Dedifferentiated amniotic fluid mesenchymal stem cell (primary cell): ENCODE measurements around the gene KIF5B.
"Not testable (repeated sequence)": the region's sequence is repeated elsewhere in the genome, so short reads cannot be mapped to it uniquely, and the experiment has no call there.

Experiments
- DNase-seq: peaks from one replicate; pipeline ENCODE4 v3.0.0-alpha.2; 2016; ENCODE audit errors: extremely low spot score

Gene KIF5B

DNA sequence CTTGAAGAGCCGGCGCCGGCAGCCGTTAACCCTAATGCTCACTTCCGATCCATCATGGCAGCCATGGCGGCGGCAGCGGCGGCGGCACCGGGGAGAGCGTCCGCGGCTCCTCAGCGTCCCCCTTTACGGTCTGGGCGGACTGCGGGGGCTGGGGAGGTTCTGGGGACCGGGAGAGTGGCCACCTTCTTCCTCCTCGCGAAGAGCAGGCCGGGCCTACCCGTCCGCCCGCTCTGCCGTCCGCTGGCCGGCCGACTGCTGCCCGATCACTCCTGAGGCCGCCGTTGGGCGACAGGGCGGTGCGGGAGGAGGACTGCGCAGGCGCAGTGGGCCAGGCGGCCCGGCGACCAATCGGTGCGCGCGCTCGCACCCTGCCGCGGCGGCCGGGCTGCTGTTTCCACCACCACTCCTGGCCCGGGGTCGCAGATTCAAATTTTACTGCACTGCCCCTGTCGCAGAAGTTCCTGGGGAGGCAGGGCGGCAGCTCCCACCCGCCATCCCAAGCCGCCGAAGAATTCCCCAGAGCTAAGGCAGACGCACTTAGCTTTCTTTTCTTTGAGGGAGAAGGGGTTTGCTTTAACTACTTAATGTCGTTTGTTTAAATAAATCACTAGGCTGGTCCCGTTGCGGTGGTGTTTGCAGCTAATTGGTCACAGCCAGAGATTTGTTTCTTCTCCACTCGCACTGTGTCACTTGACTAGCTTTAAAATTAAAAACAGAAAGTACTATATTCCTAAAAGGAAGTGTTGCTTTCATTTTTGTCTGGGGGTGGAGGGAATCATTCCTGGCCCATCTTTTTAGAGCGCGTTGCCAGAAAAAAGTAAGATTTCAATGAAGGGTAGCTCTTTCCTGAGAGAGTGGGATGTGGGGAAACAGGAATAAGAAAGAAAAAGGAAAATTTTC, at the start of gene KIF5B:
Gene KIF5B (minus strand): TSS at position 290 of the 900 bp plus-strand sequence. CDS start 452 bp downstream, outside the sequence.
- DNase-seq, result peak; percentile 63

DNA sequence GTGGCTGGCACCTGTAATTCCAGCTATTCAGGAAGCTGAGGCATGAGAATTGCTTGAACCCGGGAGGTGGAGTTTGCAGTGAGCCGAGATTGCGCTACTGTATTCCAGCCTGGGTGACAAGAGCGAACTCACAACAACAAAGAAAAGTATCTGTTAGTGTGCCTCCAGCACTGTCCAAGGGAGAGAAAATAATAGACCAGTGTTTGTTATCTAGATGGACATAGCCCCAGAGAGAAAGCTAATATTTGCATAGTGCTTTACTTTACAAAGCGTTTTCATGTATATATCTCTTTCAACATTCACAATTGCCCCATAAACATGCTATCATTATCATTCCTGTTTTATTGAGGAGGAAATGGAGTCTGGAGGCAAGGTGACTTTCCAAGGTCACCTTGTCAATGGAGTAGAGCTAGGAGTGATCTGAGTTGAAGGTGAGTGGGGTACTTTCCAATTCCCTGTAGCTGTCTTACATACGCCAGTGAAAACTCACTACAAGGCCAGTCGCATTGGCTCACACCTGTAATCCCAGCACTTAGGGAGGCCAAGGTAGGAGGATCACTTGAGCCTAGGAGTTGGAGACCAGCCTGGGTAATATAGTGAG, 49.7 kb upstream of the KIF5B start:
- no peak for DNase-seq

DNA sequence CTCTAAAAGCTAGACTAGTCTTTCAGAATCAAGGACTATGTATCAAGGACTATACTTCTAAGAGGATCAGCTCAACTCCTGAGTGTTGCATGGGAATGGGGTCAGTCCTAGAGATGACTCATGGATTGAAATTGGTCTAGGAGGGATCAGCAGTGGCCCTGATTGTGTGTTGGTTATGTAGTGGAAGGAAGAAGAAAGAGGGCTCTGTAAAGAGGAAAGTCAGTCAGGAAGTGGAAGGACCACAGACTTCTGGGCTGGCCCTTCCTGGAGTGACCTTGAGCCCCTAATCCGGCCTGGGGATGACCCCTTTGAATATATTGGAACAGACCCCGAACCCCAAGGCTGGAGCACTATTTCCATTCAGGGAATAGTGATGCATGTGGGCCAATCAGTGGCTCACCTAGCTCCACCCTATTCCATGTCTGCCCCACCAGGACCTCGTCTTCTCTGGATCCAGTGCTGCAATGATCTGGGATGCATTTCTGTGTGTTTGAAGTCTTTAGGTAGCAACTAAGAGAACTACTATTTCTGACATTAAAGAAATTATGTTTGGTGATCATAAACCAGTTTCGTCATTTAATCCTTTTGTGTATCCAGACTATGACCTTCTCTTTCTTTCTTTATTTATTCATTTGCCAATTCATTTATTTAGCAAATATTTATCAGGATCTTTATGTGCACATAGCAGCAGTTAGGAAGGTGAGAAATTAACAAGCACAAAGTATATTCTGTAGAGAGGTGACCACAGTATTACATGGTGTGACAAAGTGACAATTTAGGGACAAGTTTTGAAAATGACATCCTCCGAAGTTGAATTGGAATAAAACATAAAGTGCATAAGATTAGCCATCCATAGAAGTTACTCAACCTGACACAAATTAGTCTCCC, 48.6 kb upstream of the KIF5B start:
- peak; percentile 29 for DNase-seq

DNA sequence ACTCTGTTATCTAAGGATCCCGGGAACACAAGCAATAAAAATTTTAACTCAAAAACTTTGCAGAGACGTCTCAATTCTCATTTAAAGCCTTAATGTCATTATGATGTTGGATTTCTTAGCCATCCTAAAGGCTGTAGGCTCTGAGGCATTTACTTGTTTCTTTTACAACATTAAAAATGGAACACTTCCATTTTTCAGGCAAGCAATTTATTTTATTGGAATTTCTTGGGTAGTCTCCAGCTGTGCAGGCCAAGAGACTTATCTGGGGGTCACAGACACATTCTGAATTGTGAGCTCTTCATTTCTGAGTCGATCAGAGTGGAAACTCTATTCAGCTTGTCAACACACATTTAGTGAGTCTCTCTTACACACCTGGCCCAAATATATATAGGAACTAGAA, 48.0 kb upstream of the KIF5B start:
- DNase-seq, result peak; percentile 11

DNA sequence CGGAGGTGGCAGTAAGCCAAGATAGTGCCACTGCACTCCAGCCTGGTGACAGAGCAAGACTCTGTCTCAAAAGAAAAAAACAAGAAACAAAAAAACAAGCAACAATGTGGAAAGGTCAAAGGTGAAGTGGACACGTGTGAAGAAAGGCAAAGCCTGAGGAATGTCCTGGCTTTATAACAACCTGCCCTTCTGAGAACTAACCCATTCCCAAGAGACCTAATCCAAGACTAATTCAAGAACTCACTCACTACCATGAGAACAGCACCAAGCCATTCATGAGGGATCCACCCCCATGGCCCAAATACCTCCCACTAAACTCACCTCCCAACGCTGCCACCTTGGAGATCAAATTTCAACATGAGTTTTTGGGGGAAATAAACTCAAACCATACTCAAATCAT, 47.5 kb upstream of the KIF5B start:
- DNase-seq, result no peak

DNA sequence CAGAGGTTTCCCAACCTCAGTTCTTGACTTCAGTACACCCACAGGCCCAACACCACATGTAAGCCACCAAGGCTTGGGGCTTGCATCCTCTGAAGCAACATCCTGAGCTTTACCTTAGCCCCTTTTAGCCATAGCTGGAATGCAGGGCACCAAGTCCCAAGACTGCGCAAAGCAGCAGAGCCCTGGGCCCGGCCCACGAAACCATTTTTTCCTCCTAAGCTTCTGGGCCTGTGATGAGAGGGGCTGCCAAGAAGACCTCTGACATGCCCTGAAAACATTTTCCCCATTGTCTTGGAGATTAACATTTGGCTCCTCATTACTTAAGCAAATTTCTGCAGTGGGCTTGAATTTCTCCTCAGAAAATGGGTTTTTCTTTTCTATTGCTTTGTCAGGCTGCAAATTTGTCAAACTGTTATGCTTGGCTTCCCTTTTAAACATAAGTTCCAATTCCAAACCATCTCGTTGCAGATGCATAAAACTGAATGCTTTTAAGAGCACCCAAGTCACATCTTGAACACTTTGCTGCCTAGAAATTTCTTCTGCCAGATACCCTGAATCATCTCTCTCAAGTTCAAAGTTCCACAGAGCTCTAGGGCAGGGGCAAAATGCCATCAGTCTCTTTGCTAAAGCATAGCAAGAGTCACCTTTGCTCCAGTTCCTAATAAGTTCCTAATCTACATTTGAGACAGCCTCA, 42.5 kb upstream of the KIF5B start:
- DNase-seq, result not testable (repeated sequence)

DNA sequence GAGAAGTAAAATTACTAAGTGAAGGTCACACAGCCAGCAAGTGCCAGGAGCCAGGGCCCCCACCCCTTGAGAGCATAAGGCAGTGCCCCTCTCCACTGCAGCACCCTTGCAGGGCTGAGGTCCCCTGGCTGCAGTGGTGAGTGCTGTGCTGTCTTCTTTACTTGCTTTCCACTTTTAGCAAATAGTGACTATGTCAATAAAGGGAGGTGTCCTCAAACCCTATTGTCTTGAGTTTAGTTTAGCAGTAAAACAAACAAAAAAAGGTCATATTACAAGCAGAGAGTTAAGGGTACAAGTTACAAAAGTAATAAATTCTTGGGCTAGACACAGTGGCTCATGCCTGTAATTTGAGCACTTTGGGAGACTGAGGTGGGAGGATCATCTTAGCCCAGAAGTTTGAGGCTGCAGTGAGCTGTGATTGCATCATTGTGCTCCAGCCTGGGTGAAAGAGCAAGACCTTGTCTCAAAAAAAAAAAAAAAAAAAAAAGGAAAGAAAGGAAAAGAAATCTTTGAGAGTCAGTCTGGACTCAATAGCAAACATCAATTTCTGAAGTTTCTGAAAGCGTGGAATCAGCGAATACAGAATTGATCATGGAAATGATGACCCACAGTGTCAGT, 39.0 kb upstream of the KIF5B start:
- no peak for DNase-seq

DNA sequence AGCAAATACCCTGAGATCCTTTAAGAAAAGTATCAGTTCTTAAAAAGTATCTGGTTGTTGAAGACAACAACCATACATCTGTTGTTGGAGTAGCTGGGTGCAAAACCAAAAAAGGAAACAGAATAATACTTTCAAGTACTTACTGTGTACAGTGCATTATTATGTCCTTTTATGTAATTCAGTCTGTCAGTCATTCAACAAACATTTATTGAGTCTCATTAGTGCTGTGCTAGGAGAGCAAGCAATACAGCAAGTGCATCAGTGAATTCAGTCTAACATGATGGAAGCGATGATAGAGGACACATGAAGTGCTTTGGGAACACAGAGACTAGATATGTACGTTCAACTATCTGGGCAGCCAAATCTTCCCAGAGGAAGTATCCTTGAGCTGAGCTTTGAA, 37.4 kb upstream of the KIF5B start:
- DNase-seq, result no peak

DNA sequence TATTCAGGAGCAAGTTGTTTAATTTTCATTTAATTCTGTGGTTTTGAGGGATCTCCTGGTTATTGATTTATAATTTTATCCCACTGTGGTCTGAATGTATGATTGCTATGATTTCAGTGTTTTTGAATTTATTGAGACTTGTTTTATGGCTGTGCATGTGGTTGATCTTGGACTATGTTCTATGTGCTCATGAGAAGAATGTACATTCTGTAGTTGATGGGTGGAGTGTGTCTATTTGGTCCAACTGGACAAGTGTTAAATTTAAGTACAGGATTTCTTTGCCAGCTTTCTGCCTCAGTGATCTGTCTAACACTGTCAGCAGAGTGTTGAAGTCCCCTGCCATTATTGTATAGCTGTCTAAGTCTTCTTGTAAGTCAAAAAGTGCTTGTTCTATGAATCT, 34.8 kb upstream of the KIF5B start:
- DNase-seq, result no peak

DNA sequence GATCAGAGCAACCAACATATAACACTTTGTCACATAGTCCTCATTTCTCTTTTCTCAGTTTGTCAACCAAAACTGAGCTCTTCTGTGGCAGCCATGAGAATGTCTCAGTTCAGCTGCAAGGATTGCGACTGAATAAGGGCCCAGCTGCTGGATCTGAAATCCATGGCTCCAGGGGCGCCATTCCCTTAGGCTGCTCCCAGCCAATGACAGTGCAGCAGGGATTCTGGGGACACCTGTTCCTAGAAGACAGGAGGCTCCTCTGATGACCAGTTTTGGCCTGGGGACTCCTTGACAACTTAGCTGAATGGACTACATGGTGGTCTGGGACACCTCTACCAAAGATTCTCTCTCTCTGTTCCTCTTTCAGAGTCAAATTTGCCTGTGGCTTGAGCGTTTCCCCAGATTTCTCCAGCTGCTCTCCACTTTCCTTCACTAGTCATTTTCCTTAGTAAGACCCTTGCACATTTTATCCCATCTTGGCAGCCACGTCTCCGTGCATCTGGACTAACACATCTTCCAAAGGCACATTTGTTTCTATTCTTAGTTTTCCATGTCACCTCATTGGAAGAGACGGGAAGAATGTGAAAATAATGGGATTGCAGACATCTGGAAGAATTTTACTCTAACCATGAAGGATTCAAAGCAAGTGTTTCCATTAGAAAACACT, 28.1 kb upstream of the KIF5B start:
- no peak for DNase-seq

DNA sequence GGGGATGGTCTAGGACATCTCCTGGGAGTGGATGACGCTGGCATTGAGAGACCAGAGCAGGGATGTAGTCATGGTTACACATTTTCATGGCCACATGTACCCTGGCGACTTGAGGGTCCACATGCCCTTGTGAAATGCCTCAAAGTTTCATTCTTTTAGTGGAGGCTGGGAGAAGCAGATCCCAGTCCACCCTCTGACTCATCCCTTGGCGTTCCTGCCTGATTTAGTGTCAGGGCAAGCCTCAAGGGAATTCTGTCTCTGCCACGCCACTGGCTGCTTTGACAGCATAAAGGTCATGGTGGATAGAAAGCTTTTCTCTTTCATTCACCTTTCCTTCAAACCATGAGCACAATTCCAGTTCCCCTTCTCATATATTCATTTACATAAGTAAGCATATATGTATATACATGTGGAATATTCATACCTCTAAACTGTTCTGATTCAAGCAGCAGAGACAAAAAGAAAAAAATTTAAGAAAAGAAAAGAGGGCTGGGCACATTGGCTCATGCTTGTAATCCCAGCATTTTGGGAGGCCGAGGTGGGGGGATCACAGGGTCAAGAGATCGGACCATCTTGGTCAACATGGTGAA, 21.8 kb upstream of the KIF5B start:
- peak; percentile 65 for DNase-seq

DNA sequence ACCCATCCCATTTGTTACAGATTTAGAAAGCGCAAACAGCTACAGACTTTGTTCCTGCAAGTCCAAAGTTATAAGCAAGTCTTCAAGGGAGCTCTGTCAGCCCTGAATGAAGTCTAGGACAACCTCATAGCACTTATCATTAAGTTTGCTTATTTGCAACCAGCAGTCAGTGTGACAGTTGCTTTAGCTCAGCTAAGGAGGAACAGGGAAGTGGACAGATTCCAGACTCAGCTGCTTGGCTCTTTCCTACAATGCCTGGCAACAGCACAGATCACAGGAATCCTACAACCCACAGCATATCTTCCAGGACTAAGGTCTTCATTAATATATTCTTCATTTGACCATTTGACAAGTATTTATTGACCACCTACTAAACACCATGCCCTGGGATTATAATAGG, 17.4 kb upstream of the KIF5B start:
- DNase-seq, result no peak

DNA sequence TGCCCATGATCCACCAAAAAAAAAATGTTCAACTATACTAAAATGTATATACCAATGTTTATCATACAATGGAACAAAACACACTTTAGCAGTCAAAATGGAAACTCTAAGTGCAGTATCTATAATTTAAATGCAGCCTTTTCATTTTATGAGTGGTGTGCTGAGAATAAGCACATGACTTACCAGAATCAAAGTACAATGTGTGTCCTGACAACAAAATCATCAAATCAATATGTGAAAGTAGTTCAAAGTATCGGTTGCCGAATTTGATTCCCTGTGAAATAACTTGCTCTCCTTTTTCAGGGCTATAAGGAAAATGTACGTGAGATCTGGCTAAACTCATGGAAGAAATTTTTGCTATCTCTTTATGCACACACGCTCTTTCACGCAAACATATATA, 16.9 kb upstream of the KIF5B start:
- DNase-seq, result no peak

DNA sequence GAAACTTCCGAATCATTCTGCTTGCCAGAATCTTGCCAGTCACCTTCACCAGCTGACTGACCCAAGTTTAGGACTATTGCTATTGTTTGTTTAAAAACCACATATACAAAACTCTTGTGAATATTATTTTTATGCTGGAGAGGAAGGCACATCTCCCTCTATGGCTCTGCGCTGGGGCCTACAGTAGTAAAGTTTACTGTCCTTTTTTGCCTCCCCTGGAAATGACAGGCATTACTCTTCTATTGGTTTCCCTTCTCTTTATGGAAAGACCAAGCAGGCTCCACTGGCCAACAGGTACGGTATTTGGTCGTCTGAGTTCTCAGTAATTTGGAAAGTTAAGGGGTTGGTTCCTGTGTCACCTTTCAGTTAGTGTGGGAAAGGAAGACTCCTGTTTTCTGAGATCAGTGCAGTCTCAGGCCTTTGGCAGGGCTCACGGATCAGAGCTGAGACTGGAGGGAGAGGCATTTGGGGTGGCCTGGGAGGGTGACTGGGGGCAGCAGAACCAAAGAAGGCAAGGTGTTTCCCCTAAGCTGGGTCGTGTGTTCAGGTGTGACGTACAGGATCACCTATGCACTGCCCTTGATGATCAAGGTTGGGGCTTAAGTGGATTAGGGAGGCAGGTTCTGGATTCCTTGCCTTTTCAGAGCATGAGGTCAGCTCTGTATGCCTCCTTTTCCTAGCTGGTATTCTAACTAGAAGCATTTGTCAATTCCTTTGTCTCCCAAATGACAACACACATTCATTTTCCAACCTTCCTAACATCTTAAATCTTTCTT, 16.0 kb upstream of the KIF5B start:
- DNase-seq, result no peak

DNA sequence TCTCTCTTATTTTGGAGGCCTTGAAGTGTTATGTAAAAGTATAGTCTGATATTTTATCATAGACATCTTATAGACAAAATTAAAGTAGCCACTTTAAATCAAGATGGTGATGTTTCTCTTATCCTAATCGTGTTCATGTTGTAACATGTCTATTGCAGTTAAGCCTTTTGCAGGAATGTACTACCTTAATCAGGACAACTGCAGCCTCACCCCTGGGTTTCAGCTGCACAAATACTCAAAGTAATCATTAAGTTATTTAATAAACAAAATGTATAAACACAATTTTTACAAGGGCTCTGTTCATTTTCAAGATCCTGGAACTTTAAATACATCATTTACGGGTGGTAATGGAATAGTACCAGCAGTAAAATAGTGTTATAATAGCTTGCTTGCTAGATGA, 14.4 kb upstream of the KIF5B start:
- DNase-seq, result no peak

DNA sequence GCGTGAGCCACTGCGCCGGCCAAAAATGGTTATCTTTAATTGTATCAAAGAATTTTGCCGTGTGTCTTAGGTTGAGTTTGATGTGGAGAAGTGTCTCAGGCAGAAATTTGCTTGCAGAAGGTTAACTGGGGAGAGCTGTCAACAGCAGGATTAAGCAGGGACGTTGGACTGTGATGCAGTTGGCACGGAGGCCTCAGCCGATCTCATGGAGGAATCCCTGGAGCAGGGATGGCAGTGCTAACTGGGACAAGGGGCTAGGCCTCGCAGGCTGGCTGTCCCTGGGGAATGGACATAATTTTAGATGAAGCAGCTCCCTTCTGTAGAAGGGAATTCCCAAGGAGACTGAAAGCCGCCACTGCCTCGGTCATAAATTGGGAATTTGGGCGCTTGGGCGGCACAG, 12.3 kb upstream of the KIF5B start:
- no peak for DNase-seq

DNA sequence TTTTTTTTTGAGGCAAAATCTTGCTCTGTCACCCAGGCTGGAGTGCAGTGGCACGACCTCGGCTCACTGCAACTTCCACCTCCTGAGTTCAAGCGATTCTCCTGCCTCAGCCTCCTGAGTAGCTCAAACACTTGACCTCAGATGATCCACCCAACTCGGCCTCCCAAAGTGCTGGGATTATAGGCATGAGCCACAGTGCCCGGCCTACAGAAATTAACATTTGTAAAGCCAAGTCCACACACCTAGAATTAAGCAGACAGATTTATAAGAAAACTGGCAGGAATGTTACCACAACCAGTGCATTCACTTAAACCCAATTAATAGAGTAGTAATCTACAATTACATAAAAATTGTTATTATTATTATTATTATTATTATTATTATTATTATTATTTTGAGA, 11.7 kb upstream of the KIF5B start:
- not testable (repeated sequence) for DNase-seq

DNA sequence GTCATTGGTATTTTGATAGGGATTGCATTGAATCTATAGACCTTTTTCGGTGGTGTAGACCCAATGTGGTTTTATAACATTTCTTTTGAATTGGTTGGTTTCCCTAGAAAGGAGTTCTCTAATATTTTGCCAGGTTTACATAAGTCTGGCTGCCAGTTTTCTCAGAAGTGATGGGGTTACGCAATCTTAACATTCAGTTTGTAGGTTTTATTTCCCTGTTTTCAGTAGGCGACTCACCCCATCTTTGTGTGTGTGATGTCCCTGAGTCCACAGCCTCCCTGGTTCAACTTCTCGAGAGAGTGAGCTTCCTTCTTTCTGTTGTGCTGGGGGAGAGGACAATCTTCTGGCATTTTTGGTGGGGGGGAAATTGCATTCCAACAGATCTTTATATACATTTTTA, 9.6 kb upstream of the KIF5B start:
- no peak for DNase-seq

DNA sequence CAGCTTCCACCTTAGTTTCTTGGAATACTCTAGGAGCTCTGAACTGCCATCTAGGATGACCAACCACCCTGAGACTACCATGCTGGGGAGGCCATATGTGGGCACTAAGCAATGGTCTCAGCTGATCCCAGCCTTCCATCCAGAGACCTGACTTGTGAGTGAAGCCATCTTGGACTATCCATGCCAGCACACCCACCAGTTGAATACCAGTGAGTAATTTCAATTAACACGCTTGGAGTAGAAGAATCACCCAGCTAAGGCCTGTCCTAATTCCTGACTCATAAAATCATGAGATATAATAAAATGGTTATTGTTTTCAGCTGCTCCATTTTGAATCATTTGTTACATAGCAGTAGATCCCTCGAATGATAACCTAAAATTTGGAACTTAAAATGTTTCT, 5.2 kb upstream of the KIF5B start:
- DNase-seq, result no peak

DNA sequence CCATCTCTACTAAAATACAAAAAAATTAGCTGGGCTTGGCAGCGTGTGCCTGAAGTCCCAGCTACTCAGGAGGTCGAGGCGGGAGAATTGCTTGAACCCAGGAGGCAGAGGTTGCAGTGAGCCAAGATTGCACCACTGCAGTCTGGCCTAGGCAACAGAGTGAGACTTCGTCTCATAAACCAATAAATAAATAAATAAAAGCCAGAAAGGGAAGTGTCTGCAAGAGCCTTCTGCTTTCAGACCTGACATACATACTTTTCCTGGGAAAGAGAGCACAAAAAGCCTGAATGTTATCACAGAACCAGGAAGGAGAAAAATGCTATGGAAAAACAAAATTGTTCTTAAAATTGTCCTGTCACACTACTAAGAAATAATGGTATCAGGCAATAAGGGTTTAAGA, 4.1 kb upstream of the KIF5B start:
- no peak for DNase-seq
